CD4-positive, alpha-beta T cell (primary cell): ENCODE results near the gene RSL24D1. TPM values are rescaled to one million over a fixed set of nuclear protein-coding genes. Genes with fewer than 3 reads are reported as not detected.

Source experiments
- ATAC-seq: fragments of 200-7000 bp; cut with Tn5 transposase; one replicate; pipeline ENCODE4 v1.10.0; 2022; ENCODE audit warnings: mild to moderate bottlenecking; ENCODE audit not compliant: poor library complexity
- CTCF ChIA-PET: fragments of 350-600 bp; sonication (Branson Sonifier 250); formaldehyde crosslinking; loops from one replicate; lab custom pipeline; 2021; ENCODE audit warnings: antibody characterized with exemption, inconsistent platforms; lab: Charles Lee
- POLR2A ChIA-PET: fragments of 350-600 bp; sonication (Branson Sonifier 250); formaldehyde crosslinking; loops from one replicate; lab custom pipeline; 2021; ENCODE audit warnings: antibody characterized with exemption, inconsistent platforms; lab: Charles Lee
- DNase-seq, 14 experiments: peaks; one replicate each; pipeline ENCODE4 v3.0.0-alpha.2; 2013 to 2020; ENCODE audit warnings: mixed read lengths in 2 of 14
- H3K27ac ChIP-seq, 2 donors: one replicate each; pipeline versions ENCODE4 v1.5.1 to v1.7.0; 2013; ENCODE audit warnings: low read length in 2 of 2, low read depth in 1 of 2, mild to moderate bottlenecking in 1 of 2
- H3K27me3 ChIP-seq, 2 experiments: 1 replicate in 1 of 2; 2 replicates in 1 of 2; pipeline versions ENCODE4 v1.6.1 to v1.7.0; 2013; ENCODE audit warnings: low read length in 2 of 2, control low read depth in 1 of 2, mild to moderate bottlenecking in 1 of 2, moderate library complexity in 1 of 2; ENCODE audit not compliant: insufficient read depth in 2 of 2, control insufficient read depth in 1 of 2
- H3K36me3 ChIP-seq: one replicate; pipeline ENCODE4 v1.6.1; 2013; ENCODE audit warnings: low read length, control low read depth; ENCODE audit not compliant: insufficient read depth
- H3K4me1 ChIP-seq: one replicate; pipeline ENCODE4 v1.6.1; 2013; ENCODE audit warnings: low read length, control low read depth; ENCODE audit not compliant: insufficient read depth
- H3K4me3 ChIP-seq: one replicate; pipeline ENCODE4 v1.5.1; 2013; ENCODE audit warnings: mild to moderate bottlenecking, low read length, moderate library complexity
- H3K9me3 ChIP-seq, 2 experiments: 1 replicate in 1 of 2; 2 replicates in 1 of 2; pipeline versions ENCODE4 v1.6.1 to v1.7.0; 2013; ENCODE audit warnings: low read length in 2 of 2, mild to moderate bottlenecking in 2 of 2, control low read depth in 1 of 2, moderate library complexity in 1 of 2; ENCODE audit not compliant: control insufficient read depth in 1 of 2, insufficient read depth in 1 of 2
- H3K27ac Mint-ChIP-seq: one replicate; pipeline ENCODE4 v1.8.0; 2020; ENCODE audit warnings: mixed read lengths
- H3K27me3 Mint-ChIP-seq: one replicate; pipeline ENCODE4 v1.8.0; 2021; ENCODE audit warnings: mixed read lengths
- H3K36me3 Mint-ChIP-seq: one replicate; pipeline ENCODE4 v1.8.0; 2021; ENCODE audit warnings: low read depth, mixed read lengths
- H3K4me1 Mint-ChIP-seq: one replicate; pipeline ENCODE4 v1.8.0; 2021; ENCODE audit warnings: low read depth, mixed read lengths
- H3K4me3 Mint-ChIP-seq: one replicate; pipeline ENCODE4 v1.8.0; 2020; ENCODE audit warnings: mild to moderate bottlenecking, mixed read lengths
- H3K9me3 Mint-ChIP-seq: one replicate; pipeline ENCODE4 v1.8.0; 2020; ENCODE audit warnings: mixed read lengths
- CTCF ChIP-seq: fragments of 200-600 bp; IDR thresholded peaks from one replicate; pipeline ENCODE4 v1.8.0; 2022; ENCODE audit warnings: antibody characterized with exemption, mild to moderate bottlenecking
- intact Hi-C, 2 experiments: fragments of 100-400 bp; cut with DNase I in 1 of 2; cut with micrococcal nuclease in 1 of 2; formaldehyde crosslinking; loops; one replicate each; pipeline versions ENCODE4 v1.15.1 to v1.9.0; 2023 to 2025; cut with DNase I, micrococcal nuclease
- total RNA-seq, 174 experiments: library from RNA in 2 of 174; stranded (reverse) in 2 of 174; gene quantifications; one replicate each; pipeline ENCODE4 v1.2.3 and lab custom pipeline; 2021 to 2026

Gene RSL24D1
- total RNA-seq, 2 experiments from 2014 or later: 163 to 164 TPM

GRCh38 chr15:55204464-55204863, 7.7 kb upstream of the RSL24D1 start:
- Histone ChIP-seq H3K4me1 (no peaks in the 10 kb centered on the region), H3K4me3 (no peak overlapping the region), H3K9me3 (no peaks in the 10 kb centered on the region), H3K27me3 (no peaks in the 10 kb centered on the region), H3K27ac (no peak overlapping the region), H3K36me3 (peaks cover 19% of the 10 kb centered on the region)
- DNase-seq (no peak), ATAC-seq (no peak)
- no peak for TF ChIP-seq CTCF
- Mint-ChIP-seq H3K4me3 (no peak overlapping the region), H3K36me3 (peaks cover 29% of the 10 kb centered on the region), H3K27ac (no peak overlapping the region), H3K9me3 (no peaks in the 10 kb centered on the region), H3K27me3 (no peaks in the 10 kb centered on the region), H3K4me1 (peaks cover under 1% of the 10 kb centered on the region)
- intact Hi-C loops: loop anchor here in 1 of 2 experiments (10.0 kb wide), 1 partner anchor 290 kb away; no protein-coding TSS in a partner anchor
- POLR2A ChIA-PET: interaction anchor here (2.4 kb wide), 1 partner anchor 7 kb away, joined by 6 read pairs; the partner anchor contains the start of gene RSL24D1
- CTCF ChIA-PET: interaction anchor here (1.0 kb wide), 1 partner anchor 204 kb away, joined by 3 read pairs; the partner anchor contains the start of genes CCPG1 and PIERCE2

GRCh38 chr15:55202206-55202605, 5.5 kb upstream of the RSL24D1 start:
- ChIA-PET POLR2A (no interaction called here), CTCF (no interaction called here)
- H3K27ac Mint-ChIP-seq: no peak overlapping the region
- intact Hi-C loops: loop anchor here in 1 of 2 experiments (10.0 kb wide), 1 partner anchor 293 kb away; no protein-coding TSS in a partner anchor
- H3K36me3 Mint-ChIP-seq: peaks cover 28% of the 10 kb centered on the region
- DNase-seq: no peak
- TF ChIP-seq CTCF: no peak
- Histone ChIP-seq H3K27ac (no peak overlapping the region), H3K27me3 (no peaks in the 10 kb centered on the region), H3K9me3 (no peaks in the 10 kb centered on the region), H3K4me1 (peaks cover 4% of the 10 kb centered on the region), H3K4me3 (no peak overlapping the region), H3K36me3 (peaks cover 17% of the 10 kb centered on the region)
- peaks cover 11% of the 10 kb centered on the region for H3K4me1 Mint-ChIP-seq
- no peak for ATAC-seq
- H3K9me3 Mint-ChIP-seq: no peaks in the 10 kb centered on the region
- no peaks in the 10 kb centered on the region for H3K27me3 Mint-ChIP-seq
- no peak overlapping the region for H3K4me3 Mint-ChIP-seq

GRCh38 chr15:55198706-55199105, 2.0 kb upstream of the RSL24D1 start:
- ATAC-seq (no peak), DNase-seq (no peak)
- H3K27me3 ChIP-seq: no peaks in the 10 kb centered on the region
- H3K36me3 Mint-ChIP-seq: peaks cover 4% of the 10 kb centered on the region
- POLR2A ChIA-PET: interaction anchor here (2.7 to 3.5 kb wide), 2 partner anchors 120 to 209 kb away, joined by 19 to 60 read pairs; partner anchors contain the start of genes CCPG1, PIERCE2, PIGB and PIGBOS1
- CTCF ChIA-PET: interaction anchor here (2.6 kb wide), 1 partner anchor 18 kb away, joined by 23 read pairs; no protein-coding TSS in a partner anchor
- no peak overlapping the region for H3K27ac Mint-ChIP-seq
- no peaks in the 10 kb centered on the region for H3K27me3 Mint-ChIP-seq
- no peak overlapping the region for H3K27ac ChIP-seq
- peaks cover 11% of the 10 kb centered on the region for H3K4me1 Mint-ChIP-seq
- peaks cover 18% of the 10 kb centered on the region for H3K4me1 ChIP-seq
- no peaks in the 10 kb centered on the region for H3K36me3 ChIP-seq
- no peak for TF ChIP-seq CTCF
- H3K9me3 ChIP-seq: no peaks in the 10 kb centered on the region
- no peak overlapping the region for H3K4me3 ChIP-seq
- H3K9me3 Mint-ChIP-seq: no peaks in the 10 kb centered on the region
- intact Hi-C loops: loop anchor here (2.0 to 5.0 kb wide), 4 partner anchors 18 to 1044 kb away; partner anchors contain the start of genes CCPG1 (in 2 of the 2), PIERCE2 (in 2 of the 2) and RFX7 (in 1 of the 2)
- H3K4me3 Mint-ChIP-seq: no peak overlapping the region
